Fibroblast of the aortic adventitia (primary cell): ENCODE results near the gene TIMM13. TPM values are rescaled to one million over a fixed set of nuclear protein-coding genes. Genes with fewer than 3 reads are reported as not detected.
"Not testable (repeated sequence)": the region's sequence is repeated elsewhere in the genome, so short reads cannot be mapped to it uniquely, and the experiment has no call there.

Experiments
- DNase-seq: peaks from one replicate; pipeline ENCODE4 v3.0.0-alpha.2; 2010; ENCODE audit warnings: low read depth
- H3K4me3 ChIP-seq: 2 replicates; pipeline ENCODE4 v1.5.1; 2011; ENCODE audit warnings: low read depth, mild to moderate bottlenecking, control low read depth, low read length, moderate library complexity
- CTCF ChIP-seq: IDR thresholded peaks from 2 replicates; pipeline ENCODE4 v1.5.1; 2011; ENCODE audit warnings: mild to moderate bottlenecking, low read length, control low read depth, inconsistent platforms; ENCODE audit not compliant: insufficient read depth
- total RNA-seq: library from RNA; depleted of rRNA; stranded (reverse); fragments of >200 nt; gene quantifications from 2 replicates; pipeline ENCODE4 v1.2.3, GENCODE V29; 2012; ENCODE audit warnings: low replicate concordance

TIMM13 gene
- total RNA-seq, 1 donor, result 33.1 TPM

- H3K4me3 ChIP-seq, result no peak overlapping the region
- DNase-seq, result no peak
- no peak for TF ChIP-seq CTCF
Measured at GRCh38 chr19:2417881-2418406, 9.4 kb downstream of the TIMM13 start.

- not testable (repeated sequence) for DNase-seq, H3K4me3 ChIP-seq
Measured at GRCh38 chr19:2417436-2417835, 9.9 kb downstream of the TIMM13 start.

GRCh38 chr19:2416321-2417097 lies 10.9 kb downstream of the TIMM13 start:
- no peak for TF ChIP-seq CTCF
- no peak overlapping the region for H3K4me3 ChIP-seq
- no peak for DNase-seq

- DNase-seq, result no peak
- no peak overlapping the region for H3K4me3 ChIP-seq
- no peak for TF ChIP-seq CTCF
Measured at GRCh38 chr19:2415973-2416319, 11.4 kb downstream of the TIMM13 start.

GRCh38 chr19:2415281-2415972 lies 12.0 kb downstream of the TIMM13 start:
- DNase-seq, result no peak
- no peak overlapping the region for H3K4me3 ChIP-seq
- TF ChIP-seq CTCF, result no peak

- no peak overlapping the region for H3K4me3 ChIP-seq
- TF ChIP-seq CTCF, result no peak
- no peak for DNase-seq
Measured at GRCh38 chr19:2413629-2414028, 13.8 kb downstream of the TIMM13 start.

- DNase-seq, result no peak
- no peak overlapping the region for H3K4me3 ChIP-seq
- TF ChIP-seq CTCF, result no peak
Measured at GRCh38 chr19:2413159-2413558, 14.2 kb downstream of the TIMM13 start.
